Lower lobe of right lung (tissue), 2 donors: ENCODE data around the gene FANCC. TPM values are rescaled to one million over a fixed set of nuclear protein-coding genes. Genes with fewer than 3 reads are reported as not detected.
A peak's percentile ranks its signal among the peaks of the same experiment; 100 is the strongest.
"Not testable (repeated sequence)": the region's sequence is repeated elsewhere in the genome, so short reads cannot be mapped to it uniquely, and the experiment has no call there.

ENCODE experiments used
- ATAC-seq, 2 donors: fragments of 200-7000 bp; cut with Tn5 transposase; one replicate each; pipeline ENCODE4 v1.9.1; 2020 to 2022; ENCODE audit warnings: mild to moderate bottlenecking in 2 of 2, moderate library complexity in 2 of 2
- DNase-seq: peaks from one replicate; pipeline ENCODE4 v3.0.0-alpha.2; 2020
- H3K27ac ChIP-seq: fragments of 200-600 bp; one replicate; pipeline ENCODE4 v1.8.0; 2022
- H3K27me3 ChIP-seq: fragments of 200-600 bp; one replicate; pipeline ENCODE4 v1.8.0; 2022; ENCODE audit warnings: low read depth
- H3K36me3 ChIP-seq: fragments of 200-600 bp; one replicate; pipeline ENCODE4 v1.8.0; 2022; ENCODE audit warnings: mild to moderate bottlenecking
- H3K4me1 ChIP-seq: fragments of 200-600 bp; one replicate; pipeline ENCODE4 v1.8.0; 2022
- H3K4me3 ChIP-seq: fragments of 200-600 bp; one replicate; pipeline ENCODE4 v1.8.0; 2022; ENCODE audit warnings: mild to moderate bottlenecking
- H3K9me3 ChIP-seq: fragments of 200-600 bp; one replicate; pipeline ENCODE4 v1.8.0; 2022
- intact Hi-C: fragments of 100-400 bp; cut with DNase I; formaldehyde crosslinking; loops from one replicate; pipeline ENCODE4 v1.11.0; 2022
- total RNA-seq: library from RNA; stranded (reverse); fragmentation: NEBNext Ultra II Directional; extraction: Animal tissue kit (Norgen Biotek cat#: 25700); gene quantifications from one replicate; pipeline ENCODE4 v1.2.1, GENCODE V29; 2021
- TF ChIP-seq, protein P1 (sequence below): fragments of 200-600 bp; IDR thresholded peaks from one replicate; pipeline ENCODE4 v1.8.0; 2022; ENCODE audit warnings: antibody characterized with exemption, mild to moderate bottlenecking
- donor health status: DM: no; HTN: yes; CAD: no; lungs with severe emphysema.

The FANCC gene
- total RNA-seq, 1 donor from 2014 or later, result 11.3 TPM

DNA sequence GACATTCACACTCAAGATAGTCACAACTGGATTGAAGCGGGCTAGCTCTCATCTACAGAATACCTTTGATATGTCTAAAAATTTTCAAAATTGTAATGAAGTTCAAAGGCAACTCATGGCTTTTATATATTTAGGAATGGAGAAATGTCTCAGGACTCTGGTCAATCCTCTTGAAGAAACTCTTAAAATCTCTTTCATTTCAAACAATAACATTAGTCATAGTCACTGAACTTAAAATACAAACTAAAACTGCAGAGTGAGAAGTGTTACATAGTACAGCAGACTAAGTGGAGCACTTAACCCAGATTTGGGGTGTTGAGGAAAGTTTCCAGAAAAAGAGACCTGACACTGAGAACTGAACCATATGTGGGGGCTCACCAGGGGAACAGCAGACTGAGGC, 20.7 kb downstream of the FANCC start:
- Histone ChIP-seq H3K27me3 (no peaks in the 10 kb centered on the region), H3K4me1 (no peaks in the 10 kb centered on the region), H3K36me3 (no peaks in the 10 kb centered on the region), H3K4me3 (no peak overlapping the region), H3K9me3 (no peaks in the 10 kb centered on the region), H3K27ac (no peak overlapping the region)
- TF ChIP-seq, protein P1, sequence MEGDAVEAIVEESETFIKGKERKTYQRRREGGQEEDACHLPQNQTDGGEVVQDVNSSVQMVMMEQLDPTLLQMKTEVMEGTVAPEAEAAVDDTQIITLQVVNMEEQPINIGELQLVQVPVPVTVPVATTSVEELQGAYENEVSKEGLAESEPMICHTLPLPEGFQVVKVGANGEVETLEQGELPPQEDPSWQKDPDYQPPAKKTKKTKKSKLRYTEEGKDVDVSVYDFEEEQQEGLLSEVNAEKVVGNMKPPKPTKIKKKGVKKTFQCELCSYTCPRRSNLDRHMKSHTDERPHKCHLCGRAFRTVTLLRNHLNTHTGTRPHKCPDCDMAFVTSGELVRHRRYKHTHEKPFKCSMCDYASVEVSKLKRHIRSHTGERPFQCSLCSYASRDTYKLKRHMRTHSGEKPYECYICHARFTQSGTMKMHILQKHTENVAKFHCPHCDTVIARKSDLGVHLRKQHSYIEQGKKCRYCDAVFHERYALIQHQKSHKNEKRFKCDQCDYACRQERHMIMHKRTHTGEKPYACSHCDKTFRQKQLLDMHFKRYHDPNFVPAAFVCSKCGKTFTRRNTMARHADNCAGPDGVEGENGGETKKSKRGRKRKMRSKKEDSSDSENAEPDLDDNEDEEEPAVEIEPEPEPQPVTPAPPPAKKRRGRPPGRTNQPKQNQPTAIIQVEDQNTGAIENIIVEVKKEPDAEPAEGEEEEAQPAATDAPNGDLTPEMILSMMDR, result no peak
- intact Hi-C loops, result no loop called here
- peak in 1 of 2 donors; percentile 42 for ATAC-seq
- no peak for DNase-seq

DNA sequence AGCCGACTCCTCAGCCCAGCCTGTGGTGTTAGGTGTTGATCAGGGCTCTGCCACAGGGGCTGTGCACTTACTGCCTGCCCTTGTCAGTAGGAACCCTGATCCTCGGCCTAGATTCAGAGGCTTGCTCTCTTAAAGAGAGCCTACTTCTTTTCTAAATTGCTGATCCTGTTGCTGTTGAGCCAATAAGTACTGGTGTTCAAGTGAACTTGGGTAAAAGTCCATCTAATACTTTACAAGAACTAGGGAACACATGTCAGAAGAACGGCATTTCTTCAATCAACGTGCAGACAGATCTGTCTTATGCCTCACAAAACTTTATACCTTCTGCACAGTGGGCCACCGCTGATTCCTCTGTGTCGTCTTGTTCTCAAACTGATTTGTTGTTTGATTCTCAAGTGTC, 24.2 kb downstream of the FANCC start:
- intact Hi-C loops, H3K4me1 ChIP-seq, H3K27ac ChIP-seq, H3K4me3 ChIP-seq, H3K27me3 ChIP-seq, ATAC-seq, H3K9me3 ChIP-seq, H3K36me3 ChIP-seq, DNase-seq: not testable (repeated sequence)

DNA sequence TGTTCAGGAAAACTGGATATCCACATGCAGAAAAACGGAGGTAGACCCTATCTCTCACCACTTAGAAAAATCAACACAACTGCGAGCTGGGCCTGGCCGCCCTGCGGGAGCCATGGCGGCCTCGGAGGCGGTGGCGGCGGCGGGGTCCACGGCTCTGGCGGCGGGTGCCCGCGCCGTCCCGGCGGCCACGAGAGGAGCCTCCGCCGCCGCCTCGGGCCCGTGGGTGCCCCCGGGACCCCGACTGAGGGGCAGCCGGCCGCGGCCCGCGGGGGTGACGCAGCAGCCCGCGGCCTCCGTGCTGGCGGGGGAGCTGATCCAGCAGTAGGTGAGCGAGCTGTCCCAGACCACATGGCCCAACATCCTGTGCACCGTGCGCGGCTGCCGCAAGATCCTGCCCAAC, 25.3 kb downstream of the FANCC start:
- no peaks in the 10 kb centered on the region for H3K9me3 ChIP-seq

DNA sequence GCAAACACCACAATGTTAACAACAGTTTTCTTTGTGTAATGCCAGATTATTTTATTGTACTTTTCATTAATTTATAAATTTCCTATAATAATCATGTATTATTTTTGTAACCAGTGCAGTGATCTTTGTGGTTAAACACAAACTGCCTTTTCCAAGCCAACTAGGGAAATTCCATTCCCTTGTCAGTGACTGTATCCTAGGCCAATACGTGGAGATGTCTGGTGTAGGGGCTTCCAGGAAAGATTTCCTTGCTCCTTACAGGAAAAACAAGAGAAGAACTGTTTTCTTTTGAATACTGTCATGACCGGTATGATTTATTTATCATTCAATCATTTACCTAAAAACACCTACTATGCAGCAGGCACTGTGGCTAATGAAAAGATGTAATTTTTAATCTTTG, 31.4 kb downstream of the FANCC start:
- no peak overlapping the region for H3K4me3 ChIP-seq
- no peaks in the 10 kb centered on the region for H3K27me3 ChIP-seq
- no peak for ATAC-seq
- TF ChIP-seq, protein P1, result no peak
- no peaks in the 10 kb centered on the region for H3K36me3 ChIP-seq
- H3K27ac ChIP-seq, result no peak overlapping the region
- peaks cover 6% of the 10 kb centered on the region for H3K9me3 ChIP-seq
- intact Hi-C loops, result no loop called here
- DNase-seq, result no peak
- no peaks in the 10 kb centered on the region for H3K4me1 ChIP-seq

More for the DNA sequence above, 25.3 kb downstream of the FANCC start:
- DNase-seq, result no peak
- H3K36me3 ChIP-seq, result no peaks in the 10 kb centered on the region
- TF ChIP-seq, protein P1, result no peak
- H3K4me3 ChIP-seq, result no peak overlapping the region
- no peak overlapping the region for H3K27ac ChIP-seq
- no peak for ATAC-seq
- H3K27me3 ChIP-seq, result no peaks in the 10 kb centered on the region
- H3K4me1 ChIP-seq, result no peaks in the 10 kb centered on the region
- intact Hi-C loops, result no loop called here

DNA sequence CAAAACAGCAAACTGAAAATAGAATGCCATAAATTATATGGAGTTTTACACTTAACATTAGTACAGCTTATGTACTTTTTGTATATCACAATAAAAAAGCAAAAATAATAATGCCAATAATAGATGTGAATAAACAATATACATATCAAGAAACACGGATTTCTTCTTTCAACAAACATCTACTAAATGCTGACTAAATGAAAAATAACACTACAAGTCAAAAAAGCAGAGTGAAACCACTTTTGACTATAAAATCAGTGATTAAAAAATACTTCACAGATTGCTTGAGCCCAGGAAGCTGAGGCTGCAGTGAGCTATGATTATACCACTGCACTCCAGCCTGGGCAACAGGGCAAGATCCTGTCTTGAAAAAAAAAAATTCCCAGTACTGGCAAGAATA, 32.2 kb downstream of the FANCC start:
- intact Hi-C loops, result no loop called here
- ATAC-seq, result no peak
- H3K4me1 ChIP-seq, result no peaks in the 10 kb centered on the region
- H3K36me3 ChIP-seq, result no peaks in the 10 kb centered on the region
- H3K27me3 ChIP-seq, result no peaks in the 10 kb centered on the region
- TF ChIP-seq, protein P1, result no peak
- peaks cover 14% of the 10 kb centered on the region for H3K9me3 ChIP-seq
- no peak overlapping the region for H3K27ac ChIP-seq
- no peak for DNase-seq
- H3K4me3 ChIP-seq, result no peak overlapping the region

DNA sequence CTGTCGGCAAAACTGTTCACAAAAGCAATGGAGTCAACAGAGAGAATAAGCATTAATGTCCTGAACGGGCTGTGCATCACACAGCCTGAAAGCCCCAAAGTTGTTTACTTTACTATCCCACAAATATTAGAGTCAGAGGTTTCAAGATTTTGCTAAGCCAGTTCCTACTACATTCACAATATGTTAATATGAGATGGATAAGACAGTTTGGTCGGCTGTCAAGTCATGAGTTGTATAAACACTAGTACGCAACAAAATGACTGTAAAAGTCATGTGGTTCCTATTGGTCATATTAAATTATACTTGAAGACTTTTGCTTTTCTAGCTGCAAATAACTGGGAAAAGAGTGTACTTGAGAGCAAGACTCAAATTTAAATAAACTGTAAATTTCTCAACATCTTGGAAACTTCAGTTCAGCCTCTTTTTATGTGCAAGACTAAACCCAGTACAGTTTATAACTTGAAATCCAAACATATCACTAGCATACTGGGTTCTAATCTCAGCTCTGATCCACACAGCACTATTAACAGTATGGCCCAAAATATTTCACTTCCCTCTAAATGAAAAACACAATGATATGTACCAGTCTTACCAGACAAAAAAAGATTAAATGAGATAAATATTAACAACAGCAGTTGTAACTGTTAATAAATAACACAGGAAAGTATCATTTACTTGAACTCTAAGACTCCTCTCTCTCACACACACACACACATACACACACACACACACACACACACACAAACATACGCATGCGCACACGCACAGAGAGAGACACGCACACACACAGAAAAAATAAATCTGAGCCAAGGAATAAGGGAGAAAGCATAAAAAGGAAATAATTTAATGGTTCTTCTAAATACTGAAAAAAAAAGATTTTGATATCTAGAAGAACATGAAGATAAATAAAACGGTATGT, 33.1 kb downstream of the FANCC start:
- Histone ChIP-seq H3K4me3 (no peak overlapping the region), H3K4me1 (no peaks in the 10 kb centered on the region), H3K9me3 (peaks cover 15% of the 10 kb centered on the region), H3K27ac (no peak overlapping the region), H3K27me3 (no peaks in the 10 kb centered on the region), H3K36me3 (no peaks in the 10 kb centered on the region)
- intact Hi-C loops, result no loop called here
- no peak for ATAC-seq
- DNase-seq, result no peak
- TF ChIP-seq, protein P1, result no peak
